ENCODE measurements around the gene ADAM19.
A peak's percentile ranks its signal among the peaks of the same experiment; 100 is the strongest.

ADAM19 gene

GRCh38 chr5:157575381-157576020 lies at the start of gene ADAM19:
Gene ADAM19 (minus strand): TSS chr5:157575775. CDS start chr5:157575696, 79 bp downstream.
- peak; percentile 70 for DNase-seq (ENCODE audit: extremely low spot score)
- ChIA-PET POLR2A (interaction anchor here (0.6 kb wide), 1 partner anchor 10 kb away, joined by 3 read pairs; no protein-coding TSS in a partner anchor), CTCF (no interaction called here)
- no peak for TF ChIP-seq CTBP1 (IDR thresholded peaks at IDR 0.05; ENCODE audit: borderline replicate concordance)
- TF ChIP-seq FOXM1 (IDR thresholded peaks at IDR 0.05; ENCODE audit: borderline replicate concordance): no peak
- TF ChIP-seq BHLHE40 (IDR thresholded peaks at IDR 0.05; ENCODE audit: borderline replicate concordance): no peak
- TF ChIP-seq SP1 (IDR thresholded peaks at IDR 0.05): no peak
- TF ChIP-seq PKNOX1 (IDR thresholded peaks at IDR 0.05): no peak
- TF ChIP-seq ARNT (IDR thresholded peaks at IDR 0.05): no peak
- no peak for TF ChIP-seq FOXA1 (IDR thresholded peaks at IDR 0.05)
- TF ChIP-seq L3MBTL2 (conservative IDR thresholded peaks at IDR 0.05): no peak
- no peak for TF ChIP-seq NFRKB (IDR thresholded peaks at IDR 0.05)

- ChIA-PET CTCF (no interaction called here), POLR2A (no interaction called here)
- DNase-seq (ENCODE audit: extremely low spot score): no peak
- TF ChIP-seq FOXK2 (IDR thresholded peaks at IDR 0.05) (no peak), ELF4 (IDR thresholded peaks at IDR 0.05) (no peak), LEF1 (IDR thresholded peaks at IDR 0.05; ENCODE audit: borderline replicate concordance) (no peak), NFRKB (IDR thresholded peaks at IDR 0.05) (no peak), FOXM1 (IDR thresholded peaks at IDR 0.05; ENCODE audit: borderline replicate concordance) (no peak), L3MBTL2 (conservative IDR thresholded peaks at IDR 0.05) (no peak), SP1 (IDR thresholded peaks at IDR 0.05) (no peak), HDGF (IDR thresholded peaks at IDR 0.05; ENCODE audit: borderline replicate concordance) (no peak), FOXA1 (IDR thresholded peaks at IDR 0.05) (no peak), PKNOX1 (IDR thresholded peaks at IDR 0.05) (no peak), ZNF384 (IDR thresholded peaks at IDR 0.05) (no peak), BHLHE40 (IDR thresholded peaks at IDR 0.05; ENCODE audit: borderline replicate concordance) (no peak), TARDBP (IDR thresholded peaks at IDR 0.05) (no peak), SUZ12 (IDR thresholded peaks at IDR 0.05) (no peak), ARNT (IDR thresholded peaks at IDR 0.05) (no peak), CTBP1 (IDR thresholded peaks at IDR 0.05; ENCODE audit: borderline replicate concordance) (no peak)
These were observed 48.6 kb upstream of the ADAM19 start for GRCh38 chr5:157624144-157624543.

GRCh38 chr5:157620776-157621175 lies 45.2 kb upstream of the ADAM19 start:
- CTCF ChIA-PET: no interaction called here
- TF ChIP-seq CTBP1 (IDR thresholded peaks at IDR 0.05; ENCODE audit: borderline replicate concordance): no peak
- no peak for TF ChIP-seq TARDBP (IDR thresholded peaks at IDR 0.05)
- TF ChIP-seq SP1 (IDR thresholded peaks at IDR 0.05): no peak
- TF ChIP-seq FOXK2 (IDR thresholded peaks at IDR 0.05): no peak
- TF ChIP-seq ZNF384 (IDR thresholded peaks at IDR 0.05): no peak
- no peak for TF ChIP-seq FOXM1 (IDR thresholded peaks at IDR 0.05; ENCODE audit: borderline replicate concordance)
- TF ChIP-seq PKNOX1 (IDR thresholded peaks at IDR 0.05): no peak
- TF ChIP-seq SUZ12 (IDR thresholded peaks at IDR 0.05): no peak
- no peak for TF ChIP-seq L3MBTL2 (conservative IDR thresholded peaks at IDR 0.05)
- no peak for TF ChIP-seq FOXA1 (IDR thresholded peaks at IDR 0.05)
- no peak for TF ChIP-seq ARNT (IDR thresholded peaks at IDR 0.05)
- no peak for DNase-seq (ENCODE audit: extremely low spot score)
- POLR2A ChIA-PET: no interaction called here

GRCh38 chr5:157618191-157618765 lies 42.7 kb upstream of the ADAM19 start:
- ChIA-PET POLR2A (no interaction called here), CTCF (no interaction called here)
- DNase-seq (ENCODE audit: extremely low spot score): no peak
- TF ChIP-seq LEF1 (IDR thresholded peaks at IDR 0.05; ENCODE audit: borderline replicate concordance) (no peak), FOXK2 (IDR thresholded peaks at IDR 0.05) (no peak), SP1 (IDR thresholded peaks at IDR 0.05) (no peak), L3MBTL2 (conservative IDR thresholded peaks at IDR 0.05) (no peak), FOXA1 (IDR thresholded peaks at IDR 0.05) (no peak), FOXM1 (IDR thresholded peaks at IDR 0.05; ENCODE audit: borderline replicate concordance) (no peak), ELF4 (IDR thresholded peaks at IDR 0.05) (no peak), PKNOX1 (IDR thresholded peaks at IDR 0.05) (no peak), ZNF384 (IDR thresholded peaks at IDR 0.05) (no peak), NFRKB (IDR thresholded peaks at IDR 0.05) (no peak), HDGF (IDR thresholded peaks at IDR 0.05; ENCODE audit: borderline replicate concordance) (no peak), CTBP1 (IDR thresholded peaks at IDR 0.05; ENCODE audit: borderline replicate concordance) (no peak), SUZ12 (IDR thresholded peaks at IDR 0.05) (no peak)

GRCh38 chr5:157616785-157617184 lies 41.2 kb upstream of the ADAM19 start:
- POLR2A ChIA-PET: no interaction called here
- CTCF ChIA-PET: no interaction called here
- TF ChIP-seq PKNOX1 (IDR thresholded peaks at IDR 0.05) (no peak), NFRKB (IDR thresholded peaks at IDR 0.05) (no peak), CTBP1 (IDR thresholded peaks at IDR 0.05; ENCODE audit: borderline replicate concordance) (no peak), BHLHE40 (IDR thresholded peaks at IDR 0.05; ENCODE audit: borderline replicate concordance) (no peak), TARDBP (IDR thresholded peaks at IDR 0.05) (no peak), FOXK2 (IDR thresholded peaks at IDR 0.05) (no peak), SUZ12 (IDR thresholded peaks at IDR 0.05) (no peak), FOXM1 (IDR thresholded peaks at IDR 0.05; ENCODE audit: borderline replicate concordance) (no peak)
- no peak for DNase-seq (ENCODE audit: extremely low spot score)
